Left ventricle myocardium inferior (tissue), 1 donor: Measurements from ENCODE around the gene FPR3. TPM values are rescaled to one million over a fixed set of nuclear protein-coding genes. Genes with fewer than 3 reads are reported as not detected.

Experiments
- DNase-seq: peaks from one replicate; pipeline ENCODE4 v3.0.0-alpha.2; 2020
- H3K27ac ChIP-seq: fragments of 200-600 bp; replicated peaks from 2 replicates; pipeline ENCODE4 v1.8.0; 2021
- H3K27me3 ChIP-seq: fragments of 200-600 bp; 2 replicates; pipeline ENCODE4 v1.8.0; 2021; ENCODE audit warnings: low read depth
- H3K36me3 ChIP-seq: fragments of 200-600 bp; 2 replicates; pipeline ENCODE4 v1.8.0; 2021
- H3K4me1 ChIP-seq: fragments of 200-600 bp; 2 replicates; pipeline ENCODE4 v1.8.0; 2021
- H3K4me3 ChIP-seq: fragments of 200-600 bp; 2 replicates; pipeline ENCODE4 v1.8.0; 2021; ENCODE audit warnings: mild to moderate bottlenecking, moderate library complexity
- H3K9me3 ChIP-seq: fragments of 200-600 bp; replicated peaks from 2 replicates; pipeline ENCODE4 v1.8.0; 2021
- CTCF ChIP-seq: fragments of 200-600 bp; IDR thresholded peaks from 2 replicates; pipeline ENCODE4 v1.8.0; 2021; ENCODE audit warnings: antibody characterized with exemption, mild to moderate bottlenecking, borderline replicate concordance
- intact Hi-C: fragments of 100-400 bp; cut with micrococcal nuclease; formaldehyde crosslinking; loops from one replicate; pipeline ENCODE4 v1.11.0; 2022
- total RNA-seq: library from RNA; stranded (reverse); fragmentation: NEBNext Ultra II Directional; extraction: Animal tissue kit (Norgen Biotek cat#: 25700); gene quantifications from one replicate; pipeline ENCODE4 v1.2.1, GENCODE V29; 2021
- donor health status: DM: no; HTN: yes; CAD: no; lungs with severe emphysema.

The FPR3 gene
- total RNA-seq, 1 donor from 2014 or later = 3.6 TPM

- Histone ChIP-seq H3K4me1 (no peaks in the 10 kb centered on the region), H3K36me3 (no peaks in the 10 kb centered on the region), H3K27me3 (peaks cover 7% of the 10 kb centered on the region), H3K4me3 (no peak overlapping the region), H3K9me3 (no peaks in the 10 kb centered on the region), H3K27ac (peak overlapping the region; percentile 19)
- no peak for DNase-seq
- intact Hi-C loops = no loop called here
- TF ChIP-seq CTCF = no peak
Observed at GRCh38 chr19:51754109-51754508, 40.8 kb upstream of the FPR3 start.

- no peak for TF ChIP-seq CTCF
- H3K9me3 ChIP-seq = no peaks in the 10 kb centered on the region
- no peaks in the 10 kb centered on the region for H3K4me1 ChIP-seq
- H3K4me3 ChIP-seq = no peak overlapping the region
- H3K27me3 ChIP-seq = peaks cover 10% of the 10 kb centered on the region
- H3K36me3 ChIP-seq = no peaks in the 10 kb centered on the region
- DNase-seq = no peak
- intact Hi-C loops = no loop called here
- H3K27ac ChIP-seq = peak overlapping the region; percentile 19
Observed at GRCh38 chr19:51754770-51755169, 40.2 kb upstream of the FPR3 start.

GRCh38 chr19:51755571-51755970, 39.4 kb upstream of the FPR3 start:
- intact Hi-C loops = no loop called here
- Histone ChIP-seq H3K27ac (no peak overlapping the region), H3K4me1 (no peaks in the 10 kb centered on the region), H3K36me3 (no peaks in the 10 kb centered on the region), H3K9me3 (no peaks in the 10 kb centered on the region), H3K27me3 (peaks cover 18% of the 10 kb centered on the region), H3K4me3 (no peak overlapping the region)
- DNase-seq = no peak
- TF ChIP-seq CTCF = no peak

- Histone ChIP-seq H3K4me1 (no peaks in the 10 kb centered on the region), H3K27me3 (peaks cover 40% of the 10 kb centered on the region), H3K27ac (no peak within 1 kb of the TSS), H3K4me3 (no peak within 1 kb of the TSS), H3K36me3 (no peaks in the 10 kb centered on the region), H3K9me3 (no peaks in the 10 kb centered on the region)
- no peak for DNase-seq
- TF ChIP-seq CTCF = no peak
- intact Hi-C loops = no loop called here
Observed at GRCh38 chr19:51760697-51761356, 34.1 kb upstream of the FPR3 start, which contains the start of gene FPR2. Gene FPR2 (plus strand): TSS chr19:51761180. CDS start chr19:51768659, 7,479 bp downstream.

- intact Hi-C loops = no loop called here
- Histone ChIP-seq H3K4me1 (no peaks in the 10 kb centered on the region), H3K4me3 (no peak overlapping the region), H3K27me3 (peaks cover 39% of the 10 kb centered on the region), H3K9me3 (no peaks in the 10 kb centered on the region), H3K27ac (no peak overlapping the region), H3K36me3 (no peaks in the 10 kb centered on the region)
- no peak for TF ChIP-seq CTCF
- DNase-seq = no peak
Observed at GRCh38 chr19:51761696-51762095, 33.3 kb upstream of the FPR3 start.
